GM04504 (cell line): Measurements from ENCODE around the gene MOB1A.
"Not testable (repeated sequence)": the region's sequence is repeated elsewhere in the genome, so short reads cannot be mapped to it uniquely, and the experiment has no call there.

Source experiments
- DNase-seq: peaks from one replicate; pipeline ENCODE4 v3.0.0-alpha.2; 2012; ENCODE audit warnings: low read depth

Gene MOB1A

DNA sequence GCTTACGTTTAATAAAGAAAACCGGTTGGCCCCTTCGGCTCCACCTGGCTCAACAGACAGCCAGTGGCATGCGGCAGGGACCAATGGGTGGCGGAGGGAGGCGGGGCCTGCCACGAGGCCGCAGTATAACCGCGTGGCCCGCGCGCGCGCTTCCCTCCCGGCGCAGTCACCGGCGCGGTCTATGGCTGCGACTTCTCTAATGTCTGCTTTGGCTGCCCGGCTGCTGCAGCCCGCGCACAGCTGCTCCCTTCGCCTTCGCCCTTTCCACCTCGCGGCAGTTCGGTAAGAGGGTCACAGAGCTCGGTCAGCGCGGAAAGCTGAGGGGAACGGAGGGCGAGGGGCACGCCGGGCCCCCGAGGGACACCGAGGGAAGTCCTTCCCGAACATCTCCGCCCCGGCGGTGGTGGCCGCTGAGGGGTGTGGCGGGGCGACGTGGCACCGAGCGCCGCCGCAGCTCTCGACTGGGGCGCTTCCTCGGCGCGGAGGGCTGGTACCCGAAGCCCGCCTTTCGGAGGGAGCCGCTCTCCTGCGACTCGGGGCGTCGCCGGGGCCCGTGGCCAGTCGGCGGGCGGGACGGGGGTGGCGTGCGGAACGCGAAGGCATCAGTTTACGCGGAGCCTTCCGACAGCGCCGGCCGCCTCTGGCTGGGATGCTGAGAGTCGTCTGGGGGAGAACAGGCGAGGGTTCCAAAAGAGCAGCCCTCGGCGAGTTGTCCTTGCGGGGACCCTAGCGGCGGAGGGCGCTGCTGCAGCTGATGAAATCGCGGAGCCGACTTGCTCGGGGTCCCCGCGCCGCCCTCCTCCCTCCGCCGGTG is 20.0 kb upstream of the MOB1A start, which contains the start of gene MTHFD2:
TSS of gene MTHFD2 (plus strand) at position 155 of the 814 bp plus-strand sequence. CDS start at position 182, 27 bp downstream.
- peak; percentile 93 for DNase-seq

DNA sequence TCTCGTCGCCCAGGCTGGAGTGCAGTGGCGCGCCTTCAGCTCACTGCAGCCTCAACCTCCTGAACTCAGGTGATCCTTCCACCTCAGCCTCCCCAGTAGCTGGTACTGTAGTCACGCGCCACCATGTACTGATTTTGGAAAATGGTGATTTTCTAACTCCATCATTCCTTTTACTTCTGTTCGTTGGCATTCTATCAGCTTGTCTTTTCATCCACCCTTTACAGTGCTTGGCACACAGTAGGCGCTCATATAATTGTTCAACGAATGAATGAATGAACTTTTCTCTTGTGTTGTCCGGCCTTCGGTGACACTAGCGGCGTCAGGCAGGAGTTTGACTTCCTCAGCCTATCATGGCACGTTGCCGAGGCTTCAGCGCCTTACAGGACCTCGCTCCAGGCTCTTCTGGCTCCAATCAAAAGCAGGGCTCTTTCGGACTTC is 19.4 kb upstream of the MOB1A start:
- no peak for DNase-seq

DNA sequence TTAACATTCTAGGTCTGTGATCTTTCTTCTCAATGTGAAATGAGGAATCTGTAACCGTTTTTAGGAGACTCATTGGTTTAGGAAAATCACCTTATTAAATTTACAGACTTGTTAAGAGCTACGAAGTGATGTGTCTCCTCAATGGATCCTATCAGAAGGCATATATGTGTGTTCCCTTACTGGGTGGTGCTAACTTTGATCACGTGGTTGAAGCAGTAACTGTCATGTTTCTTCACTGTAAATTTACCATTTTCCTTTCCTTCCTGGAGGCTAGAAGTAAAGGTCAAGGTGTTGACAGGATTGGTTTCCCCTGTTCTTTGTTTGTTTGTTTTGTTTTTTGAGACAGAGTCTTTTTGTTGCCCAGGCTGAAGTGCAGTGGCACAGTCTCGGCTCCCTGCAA is 18.4 kb upstream of the MOB1A start:
- no peak for DNase-seq

DNA sequence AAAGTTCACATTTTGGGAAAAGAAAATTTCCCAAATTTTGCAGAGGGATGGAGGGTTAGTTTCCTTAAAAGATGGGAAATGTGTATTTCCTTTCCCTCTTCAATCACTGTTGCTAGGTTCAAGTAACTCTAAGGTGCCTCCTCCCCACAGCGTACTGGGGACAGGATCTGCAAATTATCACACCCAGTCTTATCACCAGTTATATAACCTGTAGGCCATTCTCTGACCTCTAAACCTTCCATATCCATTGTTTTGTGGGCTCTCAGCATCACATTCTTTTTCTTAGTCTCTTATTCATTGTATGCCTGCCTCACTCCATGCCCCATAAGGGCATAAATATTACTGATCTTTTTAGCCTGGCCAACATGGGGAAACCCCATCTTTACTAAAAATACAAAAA is 16.1 kb upstream of the MOB1A start:
- no peak for DNase-seq

DNA sequence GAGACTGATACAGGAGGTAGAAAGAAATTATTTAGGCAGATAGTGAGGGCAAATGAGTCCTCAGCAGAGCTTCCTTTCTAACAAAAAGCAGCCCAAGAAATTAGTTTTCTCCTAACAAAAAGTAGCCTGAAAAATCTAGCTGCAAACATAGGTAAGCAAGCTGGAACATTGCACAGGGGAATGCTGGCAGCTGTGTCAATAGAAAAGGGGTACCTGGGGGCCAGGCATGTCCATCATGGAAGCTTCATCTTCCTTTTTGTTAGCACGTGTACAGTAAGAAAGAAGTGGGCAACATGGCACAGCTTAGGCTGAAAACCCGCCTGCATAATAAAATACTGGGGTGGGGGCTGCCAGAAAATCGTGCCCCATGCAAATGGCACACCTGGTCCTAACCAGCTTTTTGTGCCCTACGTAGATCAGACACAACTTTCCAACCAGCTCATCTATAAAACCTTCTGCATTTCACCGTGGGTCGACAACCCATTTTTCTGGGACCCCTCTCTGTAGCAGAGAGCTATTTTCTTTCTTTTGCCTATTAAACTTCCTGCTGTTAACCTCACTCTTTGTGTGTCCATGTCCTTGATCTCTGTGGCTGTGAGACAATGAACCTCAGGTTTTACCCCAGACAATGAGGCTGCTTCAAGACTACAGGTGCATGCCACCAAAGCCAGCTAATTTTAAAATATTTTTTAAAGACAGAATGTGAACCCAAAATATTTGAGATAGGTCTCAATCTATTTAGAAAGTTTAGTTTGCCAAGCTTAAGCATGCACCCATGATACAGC is 13.1 kb upstream of the MOB1A start:
- no peak for DNase-seq

GRCh38 chr2:74188696-74189095 is 10.0 kb upstream of the MOB1A start:
- DNase-seq, result no peak

- DNase-seq, result peak; percentile 65
Measured at GRCh38 chr2:74188018-74188601, 9.4 kb upstream of the MOB1A start.

DNA sequence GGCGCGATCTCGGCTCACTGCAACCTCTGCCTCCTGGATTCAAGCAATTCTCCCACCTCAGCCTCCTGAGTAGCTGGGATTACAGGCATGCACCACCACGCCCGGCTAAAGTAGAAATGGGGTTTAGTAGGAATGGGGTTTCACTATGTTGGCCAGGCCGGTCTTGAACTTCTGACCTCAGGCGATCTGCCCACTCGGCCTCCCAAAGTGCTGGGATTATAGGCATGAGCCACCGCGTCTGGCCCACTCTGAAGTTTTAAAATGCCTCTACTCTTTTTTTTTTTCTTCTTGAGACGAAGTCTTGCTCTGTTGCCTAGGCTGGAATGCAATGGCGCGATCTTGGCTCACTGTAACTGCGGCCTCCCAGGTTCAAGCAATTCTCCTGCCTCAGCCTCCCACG is 8.0 kb upstream of the MOB1A start:
- not testable (repeated sequence) for DNase-seq

GRCh38 chr2:74186038-74186437 is 7.4 kb upstream of the MOB1A start:
- DNase-seq, result no peak

GRCh38 chr2:74183878-74184277 is 5.2 kb upstream of the MOB1A start:
- no peak for DNase-seq

GRCh38 chr2:74181739-74182138 is 3.1 kb upstream of the MOB1A start:
- DNase-seq, result no peak

GRCh38 chr2:74179063-74179865 is 585 bp upstream of the MOB1A start:
- DNase-seq, result no peak

DNA sequence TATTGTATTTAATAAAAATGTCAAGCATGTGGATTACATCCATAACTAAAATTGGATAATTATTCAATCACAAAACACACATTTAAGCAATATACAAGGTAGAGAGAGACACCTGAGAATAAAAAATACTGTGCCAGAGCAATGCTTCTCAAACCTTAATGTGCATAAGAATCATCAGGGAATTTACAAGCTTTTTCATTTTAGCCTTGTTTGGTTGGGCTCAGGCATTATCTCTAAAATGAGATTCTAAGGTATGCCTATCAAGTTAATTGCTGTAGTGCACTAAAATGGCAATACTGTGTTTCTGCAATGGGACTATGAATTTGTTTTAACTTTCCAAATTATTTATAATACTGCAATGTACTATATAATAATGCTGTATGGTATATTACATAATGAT is 983 bp downstream of the MOB1A start:
- DNase-seq, result no peak

DNA sequence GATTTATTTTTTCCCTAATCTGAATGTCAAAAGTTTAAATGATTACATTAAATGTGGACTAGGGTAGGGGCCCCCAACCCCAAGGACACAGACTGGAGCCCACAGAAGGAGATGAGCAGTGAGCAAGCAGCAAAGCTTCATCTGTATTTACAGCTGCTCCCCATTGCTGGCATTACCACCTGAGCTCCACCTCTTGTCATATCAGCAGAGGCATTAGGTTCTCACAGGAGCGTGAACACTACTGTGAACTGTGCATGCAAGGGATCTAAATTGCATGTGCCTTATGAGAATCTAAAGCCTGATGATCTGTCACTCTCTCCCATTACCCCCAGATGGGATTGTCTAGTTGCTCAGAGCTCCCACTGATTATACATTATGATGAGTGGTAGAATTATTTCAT is 3.8 kb downstream of the MOB1A start:
- DNase-seq, result no peak

DNA sequence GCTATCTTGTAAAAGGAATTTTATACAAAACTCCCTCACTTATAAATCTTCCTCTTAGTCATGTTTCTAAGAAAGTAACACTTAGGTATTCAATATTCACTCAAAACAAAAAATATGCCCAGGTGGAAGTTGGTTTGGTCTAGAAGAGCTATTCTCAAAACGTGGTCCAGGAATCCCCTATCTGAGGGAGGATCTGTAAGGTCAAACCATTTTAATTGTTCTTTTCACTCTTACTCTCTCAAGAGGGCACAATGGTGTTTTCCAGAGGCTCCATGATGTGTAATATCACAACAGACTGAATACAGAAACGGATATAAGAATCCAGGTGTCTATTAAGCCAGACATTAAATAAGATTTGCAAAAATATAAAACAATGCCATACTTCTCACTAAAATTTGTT is 9.9 kb downstream of the MOB1A start:
- DNase-seq, result no peak

- DNase-seq, result no peak
Measured at GRCh38 chr2:74164761-74165160, 13.9 kb downstream of the MOB1A start.

- DNase-seq, result no peak
Measured at GRCh38 chr2:74162951-74163350, 15.7 kb downstream of the MOB1A start.

GRCh38 chr2:74155830-74156229 is 22.8 kb downstream of the MOB1A start:
- DNase-seq, result no peak

GRCh38 chr2:74152954-74153353 is 25.7 kb downstream of the MOB1A start:
- DNase-seq, result no peak

GRCh38 chr2:74149570-74150319 is 28.9 kb downstream of the MOB1A start:
- DNase-seq, result no peak

DNA sequence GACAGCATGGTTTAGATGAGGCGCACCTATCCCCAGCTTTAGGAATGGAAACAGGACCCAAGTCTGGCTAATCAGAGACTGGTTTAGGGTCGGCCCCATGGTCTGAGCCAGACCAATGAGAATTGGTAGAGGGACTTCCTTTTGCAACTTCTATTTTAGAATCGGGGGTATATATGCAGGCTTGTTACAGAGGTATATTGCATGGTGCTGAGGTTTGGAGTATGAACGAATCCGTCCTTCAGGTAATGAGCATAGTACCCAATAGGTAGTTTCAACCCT is 29.5 kb downstream of the MOB1A start:
- no peak for DNase-seq
